Left lobe of liver (tissue), 2 donors: ENCODE data around the gene ABCC6. TPM values are rescaled to one million over a fixed set of nuclear protein-coding genes. Genes with fewer than 3 reads are reported as not detected.
A peak's percentile ranks its signal among the peaks of the same experiment; 100 is the strongest.
"Not testable (repeated sequence)": the region's sequence is repeated elsewhere in the genome, so short reads cannot be mapped to it uniquely, and the experiment has no call there.

ENCODE experiments used
- ATAC-seq: fragments of 200-7000 bp; cut with Tn5 transposase; one replicate; pipeline ENCODE4 v1.9.1; 2020; ENCODE audit warnings: mild to moderate bottlenecking, moderate library complexity
- DNase-seq: peaks from one replicate; pipeline ENCODE4 v3.0.0-alpha.2; 2020; ENCODE audit warnings: low spot score
- total RNA-seq: library from RNA; stranded (reverse); gene quantifications from one replicate; pipeline ENCODE4 v1.2.1, GENCODE V29; 2021
- donor health status: DM: no; HTN: no; CAD: no; lungs with moderate emphysema.
- donor health status: DM: no; HTN: yes; CAD: no.

ABCC6 gene
- total RNA-seq, 1 donor from 2014 or later = 128 TPM

DNA sequence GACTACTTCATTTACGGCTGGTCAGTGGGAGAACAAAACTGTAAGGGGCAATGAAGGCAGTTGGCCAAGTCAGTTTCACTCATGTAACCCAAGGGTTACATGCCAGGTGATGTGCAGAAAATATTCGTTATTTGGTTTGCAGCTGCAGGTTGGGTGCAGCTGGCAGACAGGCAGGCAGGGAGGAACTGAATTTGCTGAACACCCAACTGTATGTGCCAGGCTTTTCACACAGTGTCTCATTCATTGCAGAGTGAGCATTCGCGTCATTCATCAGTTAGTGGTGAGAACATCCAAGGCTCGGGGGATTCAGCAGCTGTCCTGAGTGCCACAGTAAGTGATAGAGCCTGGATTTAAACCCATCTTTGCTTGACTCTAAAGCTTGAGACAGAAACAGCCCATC lies 59.7 kb downstream of the ABCC6 start:
- ATAC-seq = no peak
- no peak for DNase-seq

- DNase-seq (no peak), ATAC-seq (no peak)
These were observed 60.2 kb downstream of the ABCC6 start for GRCh38 chr16:16163109-16163508.

- ATAC-seq (no peak), DNase-seq (no peak)
These were observed 60.7 kb downstream of the ABCC6 start for GRCh38 chr16:16162591-16162990.

DNA sequence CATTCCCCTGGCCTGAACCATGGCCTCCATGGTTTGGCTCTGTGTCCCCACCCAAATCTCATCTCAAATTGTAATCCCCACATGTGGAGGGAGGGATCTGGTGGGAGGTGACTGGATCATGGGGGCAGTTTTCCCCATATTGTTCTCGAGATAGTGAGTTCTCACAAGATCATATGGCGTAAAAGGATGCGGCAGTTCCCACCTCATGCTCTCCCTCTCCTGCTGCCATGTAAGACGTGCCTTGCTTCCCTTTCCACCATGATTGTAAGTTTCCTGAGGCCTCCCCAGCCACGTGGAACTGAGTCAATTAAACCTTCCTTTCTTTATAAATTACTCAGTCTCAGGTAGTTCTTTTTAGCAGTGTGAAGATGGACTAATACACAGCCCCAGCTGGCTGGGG lies 61.5 kb downstream of the ABCC6 start:
- DNase-seq, ATAC-seq: not testable (repeated sequence)

- ATAC-seq = no peak
- no peak for DNase-seq
These were observed 62.0 kb downstream of the ABCC6 start for GRCh38 chr16:16161319-16161718.

GRCh38 chr16:16159662-16160061 lies 63.6 kb downstream of the ABCC6 start:
- peak; percentile 4 for ATAC-seq

GRCh38 chr16:16158741-16159374 lies 64.4 kb downstream of the ABCC6 start:
- no peak for DNase-seq
- peak; percentile 17 for ATAC-seq

More at GRCh38 chr16:16159662-16160061, 63.6 kb downstream of the ABCC6 start:
- DNase-seq = no peak

DNA sequence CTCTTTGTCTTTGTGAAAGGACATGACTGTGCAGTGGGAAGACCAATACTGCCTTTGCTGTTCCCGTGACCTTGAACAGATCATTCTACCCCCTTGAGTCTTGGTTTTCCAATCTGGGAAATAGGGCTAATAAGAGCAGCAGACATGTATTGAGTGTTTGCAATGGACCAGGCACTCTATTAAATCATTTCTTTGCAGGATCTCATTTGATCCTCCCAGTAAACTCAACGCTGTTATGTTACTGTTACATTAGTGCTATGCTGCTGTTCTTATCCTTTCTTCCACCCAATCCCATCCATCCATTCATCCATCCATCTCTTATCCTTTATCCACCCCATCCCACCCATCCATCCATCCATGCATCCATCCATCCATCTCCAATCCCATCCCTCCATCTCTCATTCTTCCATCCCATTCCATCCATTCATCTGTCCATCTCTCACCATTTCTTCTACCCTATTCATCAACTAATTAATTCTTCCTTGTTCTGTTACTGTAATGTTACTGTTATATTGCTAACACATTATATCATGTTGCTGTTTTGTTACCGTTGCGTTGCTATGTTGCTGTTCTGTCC lies 65.1 kb downstream of the ABCC6 start:
- ATAC-seq = no peak
- DNase-seq = no peak

DNA sequence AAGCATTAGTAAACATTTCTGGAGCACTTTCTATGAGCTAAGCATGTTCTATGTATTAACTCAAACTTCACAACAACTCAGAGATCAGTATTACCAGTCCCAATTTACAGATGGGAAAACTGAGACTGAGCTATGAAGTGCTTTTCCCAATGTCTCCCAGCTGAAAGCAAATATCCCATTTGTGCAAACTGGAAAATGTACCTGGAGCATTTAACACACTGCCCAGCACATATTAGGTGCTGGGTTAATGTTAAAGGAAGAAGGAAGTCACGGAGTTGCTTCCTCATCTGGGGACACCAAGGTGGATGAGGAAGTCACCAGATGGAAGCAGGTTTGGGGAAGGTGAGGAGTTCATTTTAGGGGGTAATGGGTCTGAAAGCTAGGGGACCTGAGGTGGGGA lies 66.1 kb downstream of the ABCC6 start:
- ATAC-seq (no peak), DNase-seq (no peak)

DNA sequence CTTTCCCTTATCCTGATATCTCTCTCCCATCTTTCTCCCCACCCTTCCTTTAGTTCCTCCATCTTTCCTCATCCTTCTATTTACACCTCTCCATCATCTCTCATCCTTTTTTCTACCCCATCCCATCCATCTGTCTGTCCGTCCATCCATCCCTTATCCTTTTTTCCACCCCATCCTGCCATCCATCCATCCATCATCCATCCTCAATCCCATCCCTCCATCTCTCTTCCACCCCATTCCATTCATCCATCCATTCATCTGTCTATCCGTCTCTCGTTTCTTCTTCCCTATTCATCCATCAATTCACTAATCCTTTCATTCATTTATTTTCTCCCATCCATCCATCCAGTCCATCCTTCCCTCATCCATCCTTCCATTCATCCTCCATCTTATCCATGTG lies 68.1 kb downstream of the ABCC6 start:
- ATAC-seq = no peak
- DNase-seq = no peak

DNA sequence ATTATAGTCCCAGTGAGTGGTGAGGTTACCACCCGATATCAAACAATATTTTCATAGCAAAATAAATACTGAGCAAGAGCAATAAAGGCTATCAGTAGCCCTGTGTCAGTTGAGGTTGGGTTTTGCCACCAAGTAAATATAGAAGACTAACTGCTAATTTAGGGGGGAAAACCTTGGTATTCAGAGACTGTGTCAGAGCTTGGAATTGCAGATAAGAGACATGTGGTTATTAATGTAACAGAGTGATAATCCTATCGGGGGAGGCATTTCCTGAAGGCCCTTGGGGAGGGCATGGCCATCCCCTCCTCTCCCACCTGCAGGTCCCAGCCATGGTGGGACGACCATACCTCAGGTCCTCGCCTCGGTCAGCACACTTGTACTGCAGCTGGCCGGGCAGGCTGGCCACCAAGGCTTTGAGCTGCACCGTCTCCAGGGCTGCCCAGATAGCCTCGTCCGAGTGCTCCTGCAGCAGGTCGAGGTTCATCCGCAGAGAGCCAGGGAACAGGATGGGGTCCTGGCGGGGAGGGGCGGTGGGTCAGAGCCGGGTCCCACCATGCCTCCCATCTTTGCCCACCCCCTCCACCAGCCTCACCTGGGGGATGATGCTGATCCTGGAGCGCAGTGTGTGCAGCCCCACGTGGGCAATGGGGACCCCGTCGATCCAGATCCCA lies 68.9 kb downstream of the ABCC6 start:
- ATAC-seq (no peak), DNase-seq (no peak)

GRCh38 chr16:16153000-16153399 lies 70.3 kb downstream of the ABCC6 start:
- not testable (repeated sequence) for DNase-seq, ATAC-seq

- ATAC-seq (no peak), DNase-seq (no peak)
These were observed 72.0 kb downstream of the ABCC6 start for GRCh38 chr16:16151315-16151714.

DNA sequence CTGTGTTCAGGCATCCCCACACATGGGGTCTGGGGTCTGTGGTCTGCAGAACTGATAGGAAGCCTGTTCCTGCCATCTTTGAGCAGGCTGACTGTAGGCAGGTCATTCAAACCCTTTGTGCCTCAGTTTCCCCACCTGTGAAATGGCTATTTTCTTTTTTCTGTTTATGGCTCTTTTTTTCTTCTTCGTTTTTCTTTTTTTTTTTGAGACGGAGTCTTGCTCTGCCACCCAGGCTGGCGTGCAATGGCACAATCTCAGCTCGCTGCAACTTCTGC lies 72.5 kb downstream of the ABCC6 start:
- no peak for ATAC-seq
- DNase-seq = no peak

DNA sequence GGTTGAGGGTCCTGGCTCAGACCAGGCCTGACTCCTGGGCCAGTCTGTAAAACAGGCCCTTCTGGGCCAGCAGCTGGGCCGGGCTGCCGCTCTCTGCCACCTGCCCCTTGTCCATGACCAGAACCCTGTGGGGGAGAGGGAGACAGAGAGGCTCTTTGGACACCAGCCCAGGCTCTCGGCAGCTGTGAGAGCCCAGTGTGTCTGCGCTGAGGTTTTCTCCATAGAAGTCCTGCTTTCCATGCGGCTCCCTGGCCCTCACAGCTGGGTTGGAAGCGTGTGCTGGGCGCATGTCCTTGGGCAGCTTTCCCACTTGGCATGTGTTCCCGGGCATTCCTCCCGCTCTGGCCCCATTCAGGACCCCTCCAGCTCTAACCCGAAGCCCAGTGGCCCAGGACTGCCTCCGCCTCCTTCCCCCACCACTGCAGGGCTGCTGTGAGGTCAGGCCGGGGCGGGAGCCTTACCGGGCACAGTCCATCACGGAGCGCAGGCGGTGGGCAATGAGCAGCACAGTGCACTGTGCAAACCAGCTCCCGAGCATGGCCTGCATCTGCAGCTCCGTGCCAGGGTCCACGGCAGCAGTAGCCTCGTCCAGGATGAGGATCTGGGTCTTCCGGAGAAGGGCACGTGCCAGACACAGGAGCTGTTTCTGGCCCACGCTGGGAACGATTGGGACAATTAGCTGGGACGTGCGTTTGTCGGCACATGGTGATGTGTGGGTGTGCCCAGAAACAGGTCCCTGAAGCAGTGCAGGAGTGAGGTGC lies 73.0 kb downstream of the ABCC6 start:
- peak; percentile 74 for ATAC-seq
- DNase-seq = peak; percentile 94

DNA sequence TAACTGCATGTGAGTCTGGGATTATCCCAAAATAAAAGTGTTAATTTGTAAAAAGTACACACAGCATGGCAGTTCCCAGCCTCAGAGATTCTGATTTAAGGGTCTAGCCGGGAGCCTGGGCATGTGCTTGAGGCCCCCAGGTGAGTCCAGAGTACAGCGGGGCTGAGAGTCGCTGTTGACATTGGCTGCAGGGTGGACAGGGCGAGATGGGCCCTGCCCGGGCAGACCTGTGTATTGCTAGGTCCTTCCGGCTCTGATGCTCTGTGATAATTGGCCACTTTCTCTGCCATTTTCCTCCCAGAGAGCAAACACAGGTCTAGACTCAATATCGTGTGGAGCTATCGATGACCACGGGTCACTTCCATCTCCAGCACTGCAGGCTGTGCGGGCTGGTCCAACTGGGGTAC lies 73.6 kb downstream of the ABCC6 start:
- ATAC-seq = peak; percentile 64

DNA sequence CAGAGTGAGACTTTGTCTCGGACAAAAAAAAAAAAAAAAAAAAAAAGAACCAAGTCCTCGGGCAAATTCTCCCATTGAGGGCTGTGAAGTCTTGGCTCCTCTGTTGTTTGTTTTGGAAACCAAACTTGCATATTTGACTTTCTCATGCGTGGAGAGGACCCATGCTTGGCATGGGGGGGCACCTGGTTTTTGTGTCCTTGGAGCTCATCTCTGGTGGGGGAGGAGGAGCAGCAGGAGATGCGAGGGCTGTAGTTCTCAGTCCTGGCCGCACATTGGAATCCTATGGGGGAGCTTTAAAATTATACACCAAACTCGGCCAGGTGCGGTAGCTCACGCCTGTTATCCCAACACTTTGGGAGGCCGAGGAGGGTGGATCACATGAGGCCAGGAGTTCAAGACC lies 74.5 kb downstream of the ABCC6 start:
- peak; percentile 81 for DNase-seq
- ATAC-seq = peak; percentile 38

More for the DNA sequence above, 73.6 kb downstream of the ABCC6 start:
- DNase-seq = peak; percentile 87

GRCh38 chr16:16148000-16148599 lies 75.2 kb downstream of the ABCC6 start:
- DNase-seq, ATAC-seq: not testable (repeated sequence)

DNA sequence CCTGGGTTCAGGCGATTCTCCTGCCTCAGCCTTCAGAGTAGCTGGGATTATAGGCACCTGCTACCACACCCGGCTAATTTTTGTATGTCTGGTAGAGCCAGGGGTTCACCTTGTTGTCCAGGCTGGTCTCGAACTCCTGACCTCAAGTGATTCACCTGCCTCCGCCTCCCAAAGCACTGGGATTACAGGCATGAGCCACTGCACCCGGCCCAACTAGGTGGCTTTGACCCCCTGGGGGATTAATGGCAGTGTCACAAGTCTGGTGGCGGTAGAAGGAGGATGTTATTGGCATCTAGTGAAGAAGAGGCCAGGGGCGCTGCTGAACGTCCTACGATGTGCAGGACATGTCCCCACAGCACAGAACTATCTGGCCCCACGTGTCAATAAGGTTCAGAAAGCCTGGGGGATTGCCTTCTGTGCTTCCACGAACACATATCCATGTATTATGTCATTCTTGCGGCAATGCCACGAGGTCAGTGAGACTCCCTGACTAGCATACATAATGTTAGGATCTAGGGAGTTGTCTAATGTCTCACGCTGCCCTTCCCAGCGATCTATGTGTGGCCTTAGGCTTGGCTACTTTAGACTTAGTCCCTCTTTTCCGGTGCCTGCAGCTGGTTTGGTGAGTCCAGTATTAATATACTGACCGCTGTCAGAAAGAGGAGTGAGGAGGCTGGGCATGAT lies 75.8 kb downstream of the ABCC6 start:
- no peak for ATAC-seq
- DNase-seq = no peak

DNA sequence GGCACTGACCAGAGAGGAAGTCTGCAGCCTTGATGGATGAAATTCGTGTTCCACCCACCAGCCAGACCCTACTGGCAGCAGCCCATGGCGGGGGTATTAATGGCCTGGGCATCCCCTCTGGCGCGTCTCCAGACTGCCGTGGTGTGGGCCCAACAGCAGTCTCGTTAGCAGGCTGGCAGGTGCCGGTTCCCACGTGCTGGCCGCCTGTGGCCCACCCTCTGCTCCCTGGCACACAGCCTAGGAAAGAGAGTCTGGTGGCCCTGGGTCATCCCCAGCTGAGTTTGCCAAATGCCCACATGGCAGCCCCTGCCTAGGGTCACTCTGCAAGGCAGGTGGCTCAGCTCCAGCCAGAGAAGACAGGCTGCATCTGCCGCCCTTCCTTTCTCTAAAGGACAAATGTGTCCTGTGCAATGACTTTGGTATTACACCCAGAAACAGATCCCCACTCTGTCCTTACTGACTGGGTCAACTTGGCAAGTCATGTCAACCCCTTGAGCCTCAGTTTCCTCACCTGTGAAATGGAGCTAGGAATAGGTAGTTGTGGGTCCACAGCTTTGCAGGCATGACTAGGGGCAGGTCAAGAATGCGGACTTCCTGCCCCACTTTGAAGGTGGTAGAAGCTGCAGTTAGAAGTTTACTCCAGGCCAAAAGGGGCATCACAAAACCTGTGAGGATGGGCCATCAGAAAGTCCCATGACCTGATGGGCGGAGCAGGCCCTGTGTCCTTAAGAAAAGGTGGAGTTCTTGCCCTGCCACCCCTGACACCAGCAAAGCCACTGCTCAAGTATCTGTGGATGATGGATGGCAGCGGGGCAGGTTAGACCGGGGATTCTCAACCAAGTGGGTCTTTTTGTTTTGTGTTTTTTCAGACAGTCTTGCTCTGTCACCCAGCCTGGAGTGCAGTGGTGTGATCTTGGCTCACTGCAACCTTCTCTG lies 76.6 kb downstream of the ABCC6 start:
- ATAC-seq (no peak), DNase-seq (peak; percentile 72)
